ENCODE data around the gene CNOT10. TPM values are rescaled to one million over a fixed set of nuclear protein-coding genes. Genes with fewer than 3 reads are reported as not detected.

Gene CNOT10
- total and polyA plus RNA-seq, 8 donors, result 11.1 to 23.0 (median 14.4) TPM

GRCh38 chr3:32816439-32817256 is 131.7 kb downstream of the CNOT10 start:
- ATAC-seq (peak in 2 of 4 donors; percentile 15 to 20), DNase-seq (peak in 2 of 6 donors; percentile 48 to 63), FAIRE-seq (no peak)
- H3K36me3 ChIP-seq, result no peaks in the 10 kb centered on the region
- WGBS, 2 donors, result 1 to 2% methylated on average over 79 to 85 of the region's 85 CpGs
- peaks cover 0 to 3% (median 0%) of the 10 kb centered on the region in 3 donors for H3K4me1 ChIP-seq
- H3K27me3 ChIP-seq, result peaks cover 0 to 35% (median 11%) of the 10 kb centered on the region in 4 donors
- no peak overlapping the region for H3K27ac ChIP-seq
- H3K4me3 ChIP-seq, result peak overlapping the region; percentile 5 to 45 (median 21)
- intact Hi-C loops (cut with DNase I), result no loop called here
- TF ChIP-seq CTCF (IDR thresholded peaks at IDR 0.05), result no peak
- no peaks in the 10 kb centered on the region for H3K9me3 ChIP-seq

GRCh38 chr3:32817257-32817557 is 132.2 kb downstream of the CNOT10 start:
- ATAC-seq, result peak in 1 of 4 donors; percentile 27
- 2% methylated on average over 42 to 49 of the region's 49 CpGs for WGBS, 2 donors
- no peak for TF ChIP-seq CTCF (IDR thresholded peaks at IDR 0.05)
- intact Hi-C loops (cut with DNase I), result no loop called here
- FAIRE-seq, result no peak
- Histone ChIP-seq H3K4me3 (peak overlapping the region in 3 of 4 donors; percentile 12 to 45 (median 30)), H3K4me1 (peaks cover 0 to 3% (median 0%) of the 10 kb centered on the region in 3 donors), H3K27me3 (peaks cover 0 to 35% (median 11%) of the 10 kb centered on the region in 4 donors), H3K9me3 (no peaks in the 10 kb centered on the region), H3K27ac (no peak overlapping the region), H3K36me3 (no peaks in the 10 kb centered on the region)
- no peak for DNase-seq

GRCh38 chr3:32817558-32818228 is 132.7 kb downstream of the CNOT10 start, which contains the start of gene TRIM71:
Gene TRIM71 (plus strand): TSS chr3:32817997. CDS start chr3:32818081, 84 bp downstream.
- peak within 1 kb of the TSS; percentile 5 to 45 (median 21) for H3K4me3 ChIP-seq
- no peak for ATAC-seq

GRCh38 chr3:32818229-32818969 is 133.4 kb downstream of the CNOT10 start:
- intact Hi-C loops (cut with DNase I), result no loop called here
- DNase-seq, result peak in 2 of 6 donors; percentile 49 to 57

More at GRCh38 chr3:32817558-32818228, 132.7 kb downstream of the CNOT10 start, which contains the start of gene TRIM71:
- peaks cover 0 to 3% (median 0%) of the 10 kb centered on the region in 3 donors for H3K4me1 ChIP-seq
- no peak for TF ChIP-seq CTCF (IDR thresholded peaks at IDR 0.05)
- no peaks in the 10 kb centered on the region for H3K9me3 ChIP-seq
- no peak within 1 kb of the TSS for H3K27ac ChIP-seq
- peaks cover 0 to 35% (median 11%) of the 10 kb centered on the region in 4 donors for H3K27me3 ChIP-seq
- DNase-seq, result peak in 1 of 6 donors; percentile 76
- H3K36me3 ChIP-seq, result no peaks in the 10 kb centered on the region
- WGBS, 2 donors, result 3 to 5% methylated on average over 56 to 59 of the region's 59 CpGs
- intact Hi-C loops (cut with DNase I), result no loop called here
- no peak for FAIRE-seq

More at GRCh38 chr3:32818229-32818969, 133.4 kb downstream of the CNOT10 start:
- WGBS, 2 donors, result 3% methylated on average over 75 to 111 of the region's 111 CpGs
- FAIRE-seq (no peak), ATAC-seq (no peak)
- Histone ChIP-seq H3K4me3 (peak overlapping the region in 1 of 4 donors; percentile 45), H3K27ac (no peak overlapping the region), H3K9me3 (no peaks in the 10 kb centered on the region), H3K36me3 (no peaks in the 10 kb centered on the region), H3K4me1 (peaks cover 0 to 3% (median 0%) of the 10 kb centered on the region in 3 donors), H3K27me3 (peaks cover 0 to 35% (median 11%) of the 10 kb centered on the region in 4 donors)
- no peak for TF ChIP-seq CTCF (IDR thresholded peaks at IDR 0.05)
